WERI-Rb-1 (cell line): Measurements from ENCODE around the gene SPECC1.
A peak's percentile ranks its signal among the peaks of the same experiment; 100 is the strongest.
"Not testable (repeated sequence)": the region's sequence is repeated elsewhere in the genome, so short reads cannot be mapped to it uniquely, and the experiment has no call there.

Experiments used
- DNase-seq: peaks from one replicate; pipeline ENCODE4 v3.0.0-alpha.2; 2020
- H3K27ac ChIP-seq: fragments of 250-450 bp; sonication (Bioruptor Pico); 2 replicates; pipeline ENCODE4 v1.5.1; 2020; ENCODE audit warnings: mild to moderate bottlenecking, moderate library complexity
- H3K27me3 ChIP-seq: fragments of 250-450 bp; sonication (Bioruptor Pico); 2 replicates; pipeline ENCODE4 v1.5.1; 2021; ENCODE audit warnings: mild to moderate bottlenecking, low read depth, moderate library complexity; ENCODE audit not compliant: insufficient read depth, severe bottlenecking
- H3K36me3 ChIP-seq: fragments of 250-450 bp; sonication (Bioruptor Pico); 2 replicates; pipeline ENCODE4 v1.5.1; 2020; ENCODE audit warnings: mild to moderate bottlenecking, moderate library complexity
- H3K4me3 ChIP-seq: 2 replicates; pipeline ENCODE4 v1.5.1; 2011; ENCODE audit warnings: low read depth, mild to moderate bottlenecking, control low read depth, low read length
- H3K9me3 ChIP-seq: fragments of 250-450 bp; sonication (Bioruptor Pico); 2 replicates; pipeline ENCODE4 v1.5.1; 2021; ENCODE audit warnings: mild to moderate bottlenecking, moderate library complexity; ENCODE audit not compliant: severe bottlenecking
- TF ChIP-seq, protein P1 (sequence below): IDR thresholded peaks from 2 replicates; pipeline ENCODE4 v1.5.1; 2011; ENCODE audit warnings: low read depth, mild to moderate bottlenecking, control low read depth, inconsistent platforms, low read length

Gene SPECC1

DNA sequence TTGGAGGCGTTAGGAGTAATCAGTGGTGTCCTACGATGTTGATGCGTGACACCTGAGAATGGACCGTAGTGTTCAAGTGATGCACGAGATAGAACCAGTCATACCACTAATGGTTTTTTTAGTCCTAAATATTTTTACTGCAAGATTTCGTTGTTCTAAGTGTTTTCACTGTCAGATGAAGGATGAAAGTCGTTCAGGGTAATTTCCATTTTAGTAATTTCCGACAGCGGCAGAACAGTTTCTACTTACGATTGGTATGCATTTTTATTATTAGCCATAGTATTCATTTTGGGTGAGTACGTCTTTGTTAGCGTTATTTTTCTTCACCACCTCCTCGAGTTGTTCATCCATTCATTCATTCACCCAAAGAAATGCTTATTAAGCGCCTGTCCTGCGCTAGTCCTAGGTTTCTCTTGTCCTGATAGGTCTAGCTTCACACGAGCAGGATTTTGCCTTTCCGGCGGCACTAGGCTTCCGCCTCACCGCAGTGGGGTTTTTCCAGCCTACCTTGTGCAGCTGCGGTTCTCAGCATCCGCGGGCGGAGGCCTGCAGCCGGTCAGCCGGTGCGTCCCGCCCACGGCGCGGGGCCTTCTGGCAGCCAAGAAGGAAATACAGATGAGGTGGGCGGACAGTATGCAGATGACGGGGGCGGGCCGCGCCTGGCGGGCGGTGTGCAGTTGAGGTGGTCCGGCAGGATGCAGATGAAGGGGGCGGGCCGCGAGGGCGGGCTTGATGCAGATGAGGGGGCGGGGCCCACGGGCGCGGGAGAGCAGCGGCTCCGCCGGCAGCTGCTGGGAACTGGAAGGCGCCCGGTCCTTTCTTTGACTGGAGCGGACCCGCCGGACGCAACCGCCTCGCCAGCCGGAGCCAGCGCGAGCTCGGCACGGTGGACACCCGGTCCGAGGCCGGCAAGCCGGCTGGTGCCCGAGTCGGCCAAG, 146.4 kb downstream of the SPECC1 start:
- TF ChIP-seq, protein P1, sequence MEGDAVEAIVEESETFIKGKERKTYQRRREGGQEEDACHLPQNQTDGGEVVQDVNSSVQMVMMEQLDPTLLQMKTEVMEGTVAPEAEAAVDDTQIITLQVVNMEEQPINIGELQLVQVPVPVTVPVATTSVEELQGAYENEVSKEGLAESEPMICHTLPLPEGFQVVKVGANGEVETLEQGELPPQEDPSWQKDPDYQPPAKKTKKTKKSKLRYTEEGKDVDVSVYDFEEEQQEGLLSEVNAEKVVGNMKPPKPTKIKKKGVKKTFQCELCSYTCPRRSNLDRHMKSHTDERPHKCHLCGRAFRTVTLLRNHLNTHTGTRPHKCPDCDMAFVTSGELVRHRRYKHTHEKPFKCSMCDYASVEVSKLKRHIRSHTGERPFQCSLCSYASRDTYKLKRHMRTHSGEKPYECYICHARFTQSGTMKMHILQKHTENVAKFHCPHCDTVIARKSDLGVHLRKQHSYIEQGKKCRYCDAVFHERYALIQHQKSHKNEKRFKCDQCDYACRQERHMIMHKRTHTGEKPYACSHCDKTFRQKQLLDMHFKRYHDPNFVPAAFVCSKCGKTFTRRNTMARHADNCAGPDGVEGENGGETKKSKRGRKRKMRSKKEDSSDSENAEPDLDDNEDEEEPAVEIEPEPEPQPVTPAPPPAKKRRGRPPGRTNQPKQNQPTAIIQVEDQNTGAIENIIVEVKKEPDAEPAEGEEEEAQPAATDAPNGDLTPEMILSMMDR: no peak
- no peaks in the 10 kb centered on the region for H3K9me3 ChIP-seq
- no peaks in the 10 kb centered on the region for H3K27me3 ChIP-seq
- H3K4me3 ChIP-seq: peak overlapping the region; percentile 74
- peaks cover 5% of the 10 kb centered on the region; the same call in 1 of the 2 replicates for H3K36me3 ChIP-seq
- peak; percentile 99 for DNase-seq
- H3K27ac ChIP-seq: peak overlapping the region; percentile 76

DNA sequence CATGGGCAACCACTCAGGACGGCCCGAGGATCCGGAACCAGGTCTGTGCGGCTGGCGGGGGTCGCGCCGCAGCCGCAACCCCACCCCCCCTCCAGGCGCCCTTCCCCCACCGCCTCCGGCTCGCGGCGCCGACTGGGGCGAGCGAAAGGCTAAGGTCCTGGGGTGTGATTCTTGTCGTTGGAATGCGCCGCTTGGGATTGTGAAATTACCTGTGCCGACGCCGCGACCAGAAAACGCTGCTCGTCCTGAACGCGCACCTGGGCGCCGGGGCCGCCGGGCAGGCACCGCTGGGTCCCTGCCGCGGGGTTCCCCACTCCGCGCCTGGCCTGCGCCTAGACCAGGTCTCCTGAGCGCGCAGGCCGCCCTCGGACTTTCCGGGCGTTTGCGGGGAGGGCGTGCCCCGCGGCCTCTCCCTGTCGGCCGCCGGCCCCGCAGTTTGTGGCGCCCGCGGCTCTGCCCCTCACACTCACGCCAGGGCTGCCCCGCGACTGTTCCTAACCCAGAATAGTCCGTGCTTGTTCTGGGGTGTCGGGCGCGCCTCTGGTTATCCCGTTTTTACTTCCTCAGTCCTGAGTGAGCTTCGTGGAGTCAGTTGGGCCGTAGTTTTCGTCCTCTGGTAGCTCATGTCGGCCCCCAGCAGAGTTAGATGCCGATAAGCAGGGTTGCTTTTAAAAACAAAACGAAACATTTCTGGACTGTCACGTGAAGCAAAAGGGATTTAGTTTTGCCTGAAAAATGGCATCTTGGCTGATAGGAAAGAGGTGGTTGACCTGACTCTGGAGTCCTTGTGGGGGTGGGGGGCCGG, 147.2 kb downstream of the SPECC1 start:
- Histone ChIP-seq H3K27me3 (no peaks in the 10 kb centered on the region), H3K9me3 (no peaks in the 10 kb centered on the region), H3K27ac (peak overlapping the region; percentile 76), H3K36me3 (peaks cover 5% of the 10 kb centered on the region; the same call in 1 of the 2 replicates), H3K4me3 (peak overlapping the region; percentile 74)
- TF ChIP-seq, protein P1: no peak
- peak; percentile 39 for DNase-seq

DNA sequence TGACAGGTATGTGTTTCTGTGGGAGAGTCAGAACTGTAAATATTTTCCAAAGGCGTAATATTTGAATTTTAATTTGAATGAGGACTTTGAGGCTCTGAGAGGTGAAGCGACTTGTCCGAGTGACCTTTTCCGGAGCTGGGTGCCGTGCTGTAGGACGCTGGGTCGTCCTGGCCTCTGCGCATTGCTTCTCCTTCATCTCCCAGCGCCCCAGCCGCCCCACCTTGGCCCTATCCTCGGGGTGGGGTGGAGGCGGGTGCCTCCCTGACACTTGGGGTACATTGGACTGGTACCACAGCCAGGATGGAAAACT, 147.8 kb downstream of the SPECC1 start:
- Histone ChIP-seq H3K9me3 (no peaks in the 10 kb centered on the region), H3K27me3 (no peaks in the 10 kb centered on the region), H3K27ac (no peak overlapping the region), H3K36me3 (peaks cover 5% of the 10 kb centered on the region; the same call in 1 of the 2 replicates), H3K4me3 (peak overlapping the region; percentile 74)
- TF ChIP-seq, protein P1: no peak
- DNase-seq: no peak

DNA sequence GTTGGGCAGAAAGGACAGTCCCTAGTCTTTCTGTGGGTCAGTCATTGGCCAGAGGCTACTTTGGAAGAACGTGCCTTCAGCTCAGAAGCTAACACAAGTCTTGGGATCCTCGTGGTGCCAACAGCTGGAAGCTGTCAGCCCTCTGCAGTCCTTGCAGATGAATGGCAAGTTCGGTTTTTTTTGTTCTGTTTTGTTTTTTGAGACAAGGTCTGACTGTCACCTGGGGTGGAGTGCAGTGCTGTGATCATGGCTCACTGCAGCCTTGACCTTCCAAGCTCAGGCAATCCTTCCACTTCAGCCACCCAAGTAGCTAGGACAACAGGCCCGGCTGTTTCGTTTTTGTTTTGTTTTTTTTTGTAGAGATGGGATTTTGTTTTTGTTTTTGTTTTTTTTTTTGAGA, 149.4 kb downstream of the SPECC1 start:
- no peaks in the 10 kb centered on the region for H3K27me3 ChIP-seq
- H3K27ac ChIP-seq: no peak overlapping the region
- TF ChIP-seq, protein P1: no peak
- H3K4me3 ChIP-seq: no peak overlapping the region
- H3K9me3 ChIP-seq: no peaks in the 10 kb centered on the region
- H3K36me3 ChIP-seq: peaks cover 5% of the 10 kb centered on the region; the same call in 1 of the 2 replicates
- no peak for DNase-seq

DNA sequence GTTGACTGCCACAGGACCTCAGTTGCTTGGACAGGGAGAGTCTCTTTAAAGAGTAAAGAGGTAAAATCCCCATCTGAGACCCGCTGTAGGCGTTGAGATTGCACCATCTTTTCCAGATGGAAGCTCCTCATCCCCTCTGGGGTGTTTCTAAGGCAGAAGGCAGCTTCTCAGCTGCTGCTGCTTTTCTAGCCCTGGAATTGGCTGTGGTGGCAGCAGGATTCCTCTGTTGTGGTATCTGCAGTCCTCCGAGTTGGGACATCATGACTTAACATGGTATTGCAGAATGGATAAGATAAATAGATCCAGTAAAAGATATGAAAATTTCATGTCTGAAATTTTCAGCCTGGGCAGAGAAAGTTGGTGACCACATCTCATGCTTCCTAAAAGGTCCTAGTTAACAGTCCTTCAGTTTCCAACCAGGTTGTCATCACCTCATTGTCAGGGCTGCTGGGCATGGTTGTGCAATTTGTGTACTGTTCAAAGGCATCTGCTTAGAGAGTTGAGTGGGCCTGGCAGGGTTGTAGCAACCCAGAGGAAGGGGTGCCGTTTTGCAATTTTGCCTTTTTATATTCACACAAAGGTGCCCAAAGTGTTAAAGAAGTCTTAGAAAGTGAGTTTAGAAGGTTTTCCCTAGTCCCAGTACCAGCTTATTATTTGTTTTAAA, 150.4 kb downstream of the SPECC1 start:
- Histone ChIP-seq H3K9me3 (no peaks in the 10 kb centered on the region), H3K4me3 (no peak overlapping the region), H3K36me3 (peaks cover 5% of the 10 kb centered on the region; the same call in 1 of the 2 replicates), H3K27ac (no peak overlapping the region), H3K27me3 (no peaks in the 10 kb centered on the region)
- DNase-seq: no peak
- TF ChIP-seq, protein P1: no peak

DNA sequence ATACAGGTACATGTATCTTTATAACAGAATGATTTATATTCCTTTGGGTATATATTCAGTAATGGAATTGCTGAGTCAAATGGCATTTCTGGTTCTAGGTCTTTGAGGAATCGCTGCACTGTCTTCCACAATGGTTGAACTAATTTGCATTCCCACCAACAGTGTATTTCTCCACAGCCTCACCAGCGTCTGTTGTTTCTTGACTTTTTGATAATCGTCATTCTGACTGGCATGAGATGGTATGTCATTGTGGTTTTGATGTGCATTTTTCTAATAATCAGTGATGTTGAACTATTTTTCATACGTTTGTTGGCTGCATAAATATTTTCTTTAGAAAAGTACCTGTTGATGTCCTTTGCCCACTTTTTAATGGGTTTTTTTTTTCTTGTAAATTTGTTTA, 156.4 kb downstream of the SPECC1 start:
- DNase-seq, H3K27me3 ChIP-seq, H3K4me3 ChIP-seq, H3K9me3 ChIP-seq, H3K27ac ChIP-seq, H3K36me3 ChIP-seq: not testable (repeated sequence)
